SW480 (cell line): ENCODE measurements around the gene PARP14.
"Not testable (repeated sequence)": the region's sequence is repeated elsewhere in the genome, so short reads cannot be mapped to it uniquely, and the experiment has no call there.

Source experiments
- DNase-seq: peaks from one replicate; pipeline ENCODE4 v3.0.0-alpha.2; 2016; ENCODE audit warnings: low spot score

Gene PARP14

GRCh38 chr3:122679085-122679881 is 1.4 kb upstream of the PARP14 start:
- peak; percentile 82 for DNase-seq

DNA sequence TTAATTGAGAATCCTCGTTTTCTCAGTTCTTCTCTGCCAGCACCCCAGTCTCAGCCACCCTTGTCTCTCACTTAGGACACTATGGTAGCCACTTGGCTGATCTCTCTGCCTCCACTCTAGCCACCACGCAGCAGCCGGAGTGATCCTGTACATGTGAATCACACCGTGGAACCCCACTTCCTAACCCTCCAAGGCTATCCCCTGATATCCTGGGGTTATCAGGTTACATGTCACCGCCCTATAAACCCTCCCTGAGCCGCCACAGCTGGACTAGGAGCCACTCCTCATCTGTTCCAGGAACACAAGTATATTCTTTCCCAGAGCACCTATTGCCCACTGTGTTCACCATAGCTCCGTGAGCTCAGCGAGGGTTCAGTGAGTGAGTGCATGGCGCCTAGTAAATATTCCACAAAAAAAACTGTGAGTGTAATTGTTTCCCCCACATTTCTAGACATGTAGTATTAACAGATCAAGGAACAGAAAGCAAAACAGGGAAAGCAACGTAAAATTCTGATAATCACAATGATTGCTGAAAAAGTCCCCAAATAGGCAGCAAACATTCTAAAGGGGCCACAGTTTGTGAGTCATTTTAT is 661 bp upstream of the PARP14 start:
- DNase-seq = peak; percentile 85

- no peak for DNase-seq
These were observed 790 bp downstream of the PARP14 start for GRCh38 chr3:122681284-122681973.

- DNase-seq = no peak
These were observed 1.4 kb downstream of the PARP14 start for GRCh38 chr3:122681974-122682409.

- not testable (repeated sequence) for DNase-seq
These were observed 2.3 kb downstream of the PARP14 start for GRCh38 chr3:122682778-122683411.

GRCh38 chr3:122687298-122687697 is 6.7 kb downstream of the PARP14 start:
- DNase-seq = no peak

DNA sequence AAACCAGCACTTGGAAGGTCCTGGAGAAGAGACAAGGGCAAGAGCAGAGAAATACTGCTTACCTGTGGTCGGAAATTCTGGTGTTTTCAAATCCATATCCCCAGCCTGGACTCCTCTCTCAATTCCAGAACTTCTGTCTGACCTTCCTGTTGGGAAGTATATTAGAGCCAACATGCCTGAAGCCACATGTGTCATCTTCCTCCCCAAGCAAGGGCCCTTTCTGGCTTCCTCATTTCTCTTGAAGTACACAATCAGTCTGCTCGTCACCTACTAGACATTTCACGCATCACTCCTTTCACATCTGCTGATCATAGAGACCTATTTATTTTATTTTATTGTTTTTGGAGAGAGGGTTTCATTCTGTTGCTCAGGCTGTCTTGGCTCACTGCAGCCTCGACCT is 8.4 kb downstream of the PARP14 start:
- DNase-seq = no peak

DNA sequence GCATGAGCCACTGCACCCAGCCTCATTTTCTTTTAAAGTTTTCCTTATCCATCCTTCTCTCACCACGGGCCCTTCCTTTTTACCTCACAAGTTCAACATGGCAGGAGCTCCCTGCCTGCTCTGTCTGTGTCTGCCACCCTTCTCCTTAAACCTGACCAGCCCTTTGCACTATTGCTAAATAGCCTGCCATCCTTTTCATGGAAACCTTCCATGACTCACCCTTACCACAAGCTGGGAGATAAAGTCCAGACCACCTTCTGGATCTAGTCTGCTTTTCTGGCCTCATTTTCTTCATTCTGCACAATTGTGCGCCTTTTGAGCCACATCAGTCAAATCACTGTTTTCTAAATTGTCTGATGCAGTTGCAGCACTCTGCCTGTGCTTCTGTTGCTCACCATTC is 8.9 kb downstream of the PARP14 start:
- DNase-seq = no peak

- DNase-seq = no peak
These were observed 9.5 kb downstream of the PARP14 start for GRCh38 chr3:122690096-122690495.

- DNase-seq = no peak
These were observed 10.6 kb downstream of the PARP14 start for GRCh38 chr3:122691195-122691594.

DNA sequence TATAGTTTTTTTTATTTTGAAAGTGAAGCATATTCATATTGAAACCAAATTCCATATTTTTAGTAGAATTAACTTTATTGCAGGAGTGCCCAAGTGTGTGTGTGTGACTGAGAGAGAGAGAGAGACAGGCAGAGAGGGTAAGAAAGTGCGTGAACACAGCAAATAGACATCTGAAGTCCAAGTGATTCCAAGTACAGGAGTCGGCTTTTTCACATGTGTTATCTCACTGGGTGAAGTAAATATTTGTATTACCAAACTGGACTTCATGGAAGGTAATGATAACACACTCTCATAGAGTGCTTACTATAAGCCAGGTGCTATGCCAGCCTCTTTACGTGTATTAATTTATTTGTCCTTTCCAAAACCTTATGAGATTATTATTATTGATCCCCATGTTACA is 12.0 kb downstream of the PARP14 start:
- DNase-seq = no peak

- DNase-seq = no peak
These were observed 14.3 kb downstream of the PARP14 start for GRCh38 chr3:122694966-122695365.

DNA sequence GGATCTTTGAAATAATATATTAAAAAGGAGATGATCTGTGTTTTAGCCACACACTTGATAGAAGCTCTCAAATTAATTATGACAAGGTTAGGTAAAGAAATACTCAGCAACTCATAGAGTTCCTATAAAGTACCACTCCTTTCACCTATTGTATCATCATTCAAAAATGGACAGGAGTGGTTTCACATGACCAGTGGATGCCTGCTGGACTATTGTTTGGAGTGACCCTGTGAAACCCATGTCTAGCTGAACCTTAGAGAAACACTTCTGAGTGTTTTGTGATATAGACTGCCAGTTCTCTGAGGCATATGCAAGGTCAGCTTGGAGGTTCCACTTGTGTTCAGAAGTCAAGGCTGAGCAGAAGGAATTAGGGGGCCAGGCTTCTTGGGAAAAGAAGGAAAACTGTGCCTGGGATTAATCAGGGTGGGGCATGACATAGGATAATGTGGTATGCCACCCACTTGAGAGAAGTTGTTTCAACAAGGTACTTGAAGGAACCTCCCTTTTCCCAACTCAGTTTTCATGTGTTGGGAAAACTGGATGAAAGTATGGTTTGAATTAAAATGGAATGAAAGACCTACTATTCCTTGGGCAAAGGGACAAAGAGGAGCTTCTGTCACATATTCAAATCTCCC is 15.4 kb downstream of the PARP14 start:
- DNase-seq = no peak

GRCh38 chr3:122697952-122698620 is 17.4 kb downstream of the PARP14 start:
- no peak for DNase-seq

DNA sequence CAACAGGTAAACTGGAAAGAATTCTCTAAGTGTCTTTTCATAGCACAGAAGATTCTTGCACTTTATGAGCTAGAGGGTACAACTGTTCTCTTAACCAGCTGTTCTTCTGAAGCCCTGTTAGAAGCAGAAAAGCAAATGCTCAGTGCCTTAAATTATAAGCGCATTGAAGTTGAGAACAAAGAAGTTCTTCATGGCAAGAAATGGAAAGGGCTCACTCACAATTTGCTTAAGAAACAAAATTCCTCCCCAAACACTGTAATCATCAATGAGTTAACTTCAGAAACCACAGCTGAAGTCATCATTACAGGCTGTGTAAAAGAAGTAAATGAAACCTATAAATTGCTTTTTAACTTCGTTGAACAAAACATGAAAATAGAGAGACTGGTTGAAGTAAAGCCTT is 19.6 kb downstream of the PARP14 start:
- no peak for DNase-seq

DNA sequence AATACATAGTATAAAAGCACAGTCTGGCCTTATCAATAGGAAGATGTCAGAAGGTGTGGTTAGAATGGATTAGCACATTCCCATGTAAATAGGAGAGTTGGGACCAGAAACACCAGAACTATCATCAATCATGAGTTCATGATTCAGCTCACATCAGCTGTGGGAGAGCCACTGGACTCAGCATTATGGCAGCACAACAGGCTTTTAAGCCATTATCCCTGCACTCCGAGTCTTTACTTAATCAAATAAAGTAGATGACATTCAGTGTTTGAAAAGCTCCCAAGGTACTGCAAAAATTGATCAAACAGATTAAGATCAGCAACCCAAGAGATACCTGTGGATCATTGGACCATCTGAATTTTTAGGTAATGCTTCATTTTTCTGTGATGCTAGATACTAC is 24.7 kb downstream of the PARP14 start:
- no peak for DNase-seq

GRCh38 chr3:122710616-122711251 is 30.1 kb downstream of the PARP14 start:
- not testable (repeated sequence) for DNase-seq

DNA sequence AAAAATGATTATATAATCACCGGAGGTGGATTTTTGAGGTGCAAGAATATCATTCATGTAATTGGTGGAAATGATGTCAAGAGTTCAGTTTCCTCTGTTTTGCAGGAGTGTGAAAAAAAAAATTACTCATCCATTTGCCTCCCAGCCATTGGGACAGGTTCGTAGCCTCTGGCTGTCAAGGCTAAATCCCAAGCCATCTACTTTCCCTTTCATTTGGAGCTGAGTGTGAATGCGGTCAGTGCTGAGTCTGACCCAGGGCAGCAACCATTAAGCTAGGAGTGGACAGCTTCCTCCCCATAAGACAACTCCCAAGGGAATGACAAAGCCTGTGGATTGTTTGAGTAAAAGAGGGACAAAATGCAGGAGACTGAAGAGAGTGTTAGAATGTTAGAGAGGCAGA is 33.6 kb downstream of the PARP14 start:
- DNase-seq = no peak

DNA sequence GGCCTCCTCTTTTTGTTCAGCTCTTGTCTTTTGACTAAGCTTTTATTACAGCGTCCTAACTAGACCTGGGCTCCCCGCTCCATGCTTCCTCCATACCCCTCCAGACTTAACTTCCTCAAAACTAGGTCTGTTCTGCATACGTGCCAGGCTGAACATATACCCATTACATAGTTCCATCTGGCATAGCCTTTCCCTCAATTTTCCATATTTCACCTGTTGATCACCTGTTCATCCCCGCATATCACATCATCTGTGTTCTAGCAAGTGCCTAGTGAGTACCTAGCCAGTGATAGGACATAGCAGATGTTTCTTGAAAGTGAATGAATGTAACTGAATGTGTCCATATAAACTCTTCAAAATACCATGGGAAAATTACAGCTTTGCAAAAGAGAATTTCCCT is 36.0 kb downstream of the PARP14 start:
- no peak for DNase-seq

GRCh38 chr3:122719273-122719921 is 38.8 kb downstream of the PARP14 start:
- no peak for DNase-seq

GRCh38 chr3:122725106-122725505 is 44.5 kb downstream of the PARP14 start:
- no peak for DNase-seq
